Lower lobe of right lung (tissue), 2 donors: ENCODE data around the gene ITGB6. TPM values are rescaled to one million over a fixed set of nuclear protein-coding genes. Genes with fewer than 3 reads are reported as not detected.
A peak's percentile ranks its signal among the peaks of the same experiment; 100 is the strongest.

ENCODE experiments used
- ATAC-seq, 2 donors: fragments of 200-7000 bp; cut with Tn5 transposase; one replicate each; pipeline ENCODE4 v1.9.1; 2020 to 2022; ENCODE audit warnings: mild to moderate bottlenecking in 2 of 2, moderate library complexity in 2 of 2
- DNase-seq: peaks from one replicate; pipeline ENCODE4 v3.0.0-alpha.2; 2020
- H3K27ac ChIP-seq: fragments of 200-600 bp; one replicate; pipeline ENCODE4 v1.8.0; 2022
- H3K27me3 ChIP-seq: fragments of 200-600 bp; one replicate; pipeline ENCODE4 v1.8.0; 2022; ENCODE audit warnings: low read depth
- H3K36me3 ChIP-seq: fragments of 200-600 bp; one replicate; pipeline ENCODE4 v1.8.0; 2022; ENCODE audit warnings: mild to moderate bottlenecking
- H3K4me1 ChIP-seq: fragments of 200-600 bp; one replicate; pipeline ENCODE4 v1.8.0; 2022
- H3K4me3 ChIP-seq: fragments of 200-600 bp; one replicate; pipeline ENCODE4 v1.8.0; 2022; ENCODE audit warnings: mild to moderate bottlenecking
- H3K9me3 ChIP-seq: fragments of 200-600 bp; one replicate; pipeline ENCODE4 v1.8.0; 2022
- intact Hi-C: fragments of 100-400 bp; cut with DNase I; formaldehyde crosslinking; loops from one replicate; pipeline ENCODE4 v1.11.0; 2022
- total RNA-seq: library from RNA; stranded (reverse); fragmentation: NEBNext Ultra II Directional; extraction: Animal tissue kit (Norgen Biotek cat#: 25700); gene quantifications from one replicate; pipeline ENCODE4 v1.2.1, GENCODE V29; 2021
- TF ChIP-seq, protein P1 (sequence below): fragments of 200-600 bp; IDR thresholded peaks from one replicate; pipeline ENCODE4 v1.8.0; 2022; ENCODE audit warnings: antibody characterized with exemption, mild to moderate bottlenecking
- donor health status: DM: no; HTN: yes; CAD: no; lungs with severe emphysema.

Gene ITGB6
- total RNA-seq, 1 donor from 2014 or later = 65.2 TPM

DNA sequence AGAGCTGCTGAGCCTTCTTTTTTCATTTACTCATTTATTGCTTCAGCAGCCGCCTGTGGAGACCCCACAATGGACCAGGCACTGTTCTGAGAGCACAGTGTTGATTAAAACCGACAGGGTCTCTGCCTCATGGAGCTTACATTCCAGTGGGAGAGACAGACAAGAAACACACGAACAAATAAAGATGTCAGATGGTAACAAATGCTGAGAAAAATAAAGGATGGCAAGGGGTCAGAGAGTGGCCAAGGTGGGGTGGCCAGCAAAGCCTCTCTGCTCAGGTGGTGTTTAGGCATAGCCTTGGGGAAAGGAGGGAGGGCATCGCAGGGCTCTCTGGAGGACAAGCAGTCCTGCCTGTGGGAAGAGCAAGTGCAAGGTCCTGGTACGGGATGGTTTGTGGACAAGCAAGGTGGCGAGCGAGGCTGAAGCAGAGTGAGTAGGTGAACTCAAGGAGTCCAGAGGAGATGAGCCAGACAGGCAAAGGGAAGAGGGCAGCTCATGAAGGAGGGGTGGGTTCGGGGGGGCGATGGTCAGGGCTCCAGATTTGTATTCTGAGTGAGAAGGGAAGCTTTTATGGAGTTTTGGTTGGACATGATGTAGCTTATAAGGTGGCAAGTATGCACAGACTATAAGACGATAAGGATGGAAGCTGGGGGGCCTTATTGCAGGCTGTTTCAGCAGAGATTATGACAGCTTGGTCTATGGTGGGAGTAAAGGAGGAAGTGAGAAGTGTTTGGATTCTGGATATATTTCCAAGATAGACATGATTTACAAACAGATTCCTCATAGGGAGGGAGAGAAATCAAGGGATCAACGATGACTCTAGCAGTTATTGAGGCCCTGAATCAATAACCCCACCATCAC is 8.8 kb upstream of the ITGB6 start:
- H3K36me3 ChIP-seq = no peaks in the 10 kb centered on the region
- no peaks in the 10 kb centered on the region for H3K9me3 ChIP-seq
- intact Hi-C loops = no loop called here
- H3K27me3 ChIP-seq = no peaks in the 10 kb centered on the region
- peaks cover 37% of the 10 kb centered on the region for H3K4me1 ChIP-seq
- ATAC-seq = no peak
- no peak for DNase-seq
- H3K27ac ChIP-seq = peak overlapping the region; percentile 74
- no peak overlapping the region for H3K4me3 ChIP-seq
- TF ChIP-seq, protein P1, sequence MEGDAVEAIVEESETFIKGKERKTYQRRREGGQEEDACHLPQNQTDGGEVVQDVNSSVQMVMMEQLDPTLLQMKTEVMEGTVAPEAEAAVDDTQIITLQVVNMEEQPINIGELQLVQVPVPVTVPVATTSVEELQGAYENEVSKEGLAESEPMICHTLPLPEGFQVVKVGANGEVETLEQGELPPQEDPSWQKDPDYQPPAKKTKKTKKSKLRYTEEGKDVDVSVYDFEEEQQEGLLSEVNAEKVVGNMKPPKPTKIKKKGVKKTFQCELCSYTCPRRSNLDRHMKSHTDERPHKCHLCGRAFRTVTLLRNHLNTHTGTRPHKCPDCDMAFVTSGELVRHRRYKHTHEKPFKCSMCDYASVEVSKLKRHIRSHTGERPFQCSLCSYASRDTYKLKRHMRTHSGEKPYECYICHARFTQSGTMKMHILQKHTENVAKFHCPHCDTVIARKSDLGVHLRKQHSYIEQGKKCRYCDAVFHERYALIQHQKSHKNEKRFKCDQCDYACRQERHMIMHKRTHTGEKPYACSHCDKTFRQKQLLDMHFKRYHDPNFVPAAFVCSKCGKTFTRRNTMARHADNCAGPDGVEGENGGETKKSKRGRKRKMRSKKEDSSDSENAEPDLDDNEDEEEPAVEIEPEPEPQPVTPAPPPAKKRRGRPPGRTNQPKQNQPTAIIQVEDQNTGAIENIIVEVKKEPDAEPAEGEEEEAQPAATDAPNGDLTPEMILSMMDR = no peak

DNA sequence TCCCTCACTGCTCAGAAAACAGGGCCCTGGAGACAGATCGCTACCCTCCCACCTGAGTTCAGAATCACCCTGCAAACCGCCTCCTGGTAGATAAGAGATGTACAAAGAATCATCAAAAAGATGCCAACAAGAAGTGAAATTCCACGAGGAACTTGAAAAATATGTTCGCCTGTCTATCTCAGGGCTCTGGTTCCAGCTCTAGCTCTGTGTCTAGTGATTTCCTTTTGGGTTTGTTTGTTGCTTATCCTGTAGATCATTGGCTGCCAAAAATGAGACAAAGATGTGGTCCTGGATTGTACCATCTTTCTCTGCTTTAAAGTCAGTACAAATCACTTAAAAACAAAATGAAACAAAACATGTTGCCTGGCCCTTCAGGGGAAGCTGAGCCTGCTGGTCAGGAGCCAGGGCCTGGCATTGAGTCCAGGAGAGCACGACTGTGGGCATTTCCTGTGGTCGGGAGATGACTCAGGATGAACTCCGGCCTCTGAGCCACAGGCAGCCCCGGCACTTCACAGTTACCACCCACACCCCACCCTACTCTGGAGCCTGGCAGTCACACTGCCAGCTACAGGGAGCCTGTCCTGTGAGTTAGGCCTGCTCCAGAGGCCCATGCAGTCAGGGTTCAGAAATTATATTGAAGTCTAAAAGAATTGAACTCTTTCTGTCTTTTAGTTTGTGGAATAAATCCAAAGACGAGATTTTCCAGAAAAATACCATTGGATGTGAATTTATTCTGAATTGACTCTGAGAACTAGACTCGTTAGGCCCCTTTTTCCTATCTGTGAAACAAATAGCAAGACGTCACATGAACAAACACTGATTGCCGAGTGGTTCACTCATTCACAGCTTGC is 8.0 kb upstream of the ITGB6 start:
- H3K4me1 ChIP-seq = peaks cover 35% of the 10 kb centered on the region
- H3K9me3 ChIP-seq = no peaks in the 10 kb centered on the region
- no peak overlapping the region for H3K4me3 ChIP-seq
- DNase-seq (peak; percentile 81), ATAC-seq (peak; percentile 86 to 88)
- TF ChIP-seq, protein P1 = no peak
- H3K36me3 ChIP-seq = no peaks in the 10 kb centered on the region
- intact Hi-C loops = no loop called here
- H3K27ac ChIP-seq = peak overlapping the region; percentile 74
- no peaks in the 10 kb centered on the region for H3K27me3 ChIP-seq

DNA sequence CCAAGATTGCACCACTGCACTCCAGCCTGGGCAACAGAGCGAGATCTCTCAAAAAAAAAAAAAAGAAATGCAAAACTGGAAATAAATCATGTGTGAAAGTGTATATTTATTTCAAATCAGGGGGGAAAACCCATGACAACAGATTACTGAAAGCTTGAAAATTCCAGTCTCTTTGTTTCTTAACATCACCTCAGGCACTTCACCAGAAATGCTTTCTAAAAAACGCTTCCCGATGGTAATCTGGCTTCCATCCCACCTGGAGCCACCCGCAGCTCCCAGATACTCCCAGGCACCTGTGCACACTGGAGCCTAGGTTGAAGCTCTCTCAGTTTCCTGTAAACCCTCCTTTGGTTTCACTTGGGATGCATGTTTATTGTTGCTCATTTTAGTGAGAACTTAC is 7.2 kb upstream of the ITGB6 start:
- Histone ChIP-seq H3K4me3 (no peak overlapping the region), H3K27me3 (no peaks in the 10 kb centered on the region), H3K9me3 (no peaks in the 10 kb centered on the region), H3K27ac (peak overlapping the region; percentile 74), H3K4me1 (peaks cover 35% of the 10 kb centered on the region), H3K36me3 (no peaks in the 10 kb centered on the region)
- DNase-seq = no peak
- intact Hi-C loops = no loop called here
- TF ChIP-seq, protein P1 = no peak
- no peak for ATAC-seq

DNA sequence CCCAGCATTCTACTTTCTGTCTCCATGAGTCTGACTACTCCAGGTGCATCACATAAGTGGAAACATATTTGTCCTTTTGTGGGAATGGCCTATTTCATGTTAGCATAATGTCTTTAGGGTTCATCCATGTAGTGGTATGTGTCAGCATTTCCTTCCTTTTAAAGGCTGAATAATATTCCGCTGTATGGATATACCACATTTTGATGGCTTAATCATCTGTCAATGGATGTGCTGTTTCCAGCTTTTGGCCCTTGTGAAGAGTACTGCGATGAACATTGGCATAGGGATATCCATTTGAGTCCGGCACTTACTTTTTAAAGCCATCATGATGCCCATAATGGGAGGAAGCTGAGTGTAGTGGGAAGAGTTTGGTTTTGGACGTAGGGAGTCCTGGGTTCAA is 6.4 kb upstream of the ITGB6 start:
- TF ChIP-seq, protein P1 = no peak
- ATAC-seq (no peak), DNase-seq (no peak)
- Histone ChIP-seq H3K27me3 (no peaks in the 10 kb centered on the region), H3K9me3 (no peaks in the 10 kb centered on the region), H3K27ac (no peak overlapping the region), H3K4me1 (peaks cover 35% of the 10 kb centered on the region), H3K36me3 (no peaks in the 10 kb centered on the region), H3K4me3 (no peak overlapping the region)
- intact Hi-C loops = no loop called here

DNA sequence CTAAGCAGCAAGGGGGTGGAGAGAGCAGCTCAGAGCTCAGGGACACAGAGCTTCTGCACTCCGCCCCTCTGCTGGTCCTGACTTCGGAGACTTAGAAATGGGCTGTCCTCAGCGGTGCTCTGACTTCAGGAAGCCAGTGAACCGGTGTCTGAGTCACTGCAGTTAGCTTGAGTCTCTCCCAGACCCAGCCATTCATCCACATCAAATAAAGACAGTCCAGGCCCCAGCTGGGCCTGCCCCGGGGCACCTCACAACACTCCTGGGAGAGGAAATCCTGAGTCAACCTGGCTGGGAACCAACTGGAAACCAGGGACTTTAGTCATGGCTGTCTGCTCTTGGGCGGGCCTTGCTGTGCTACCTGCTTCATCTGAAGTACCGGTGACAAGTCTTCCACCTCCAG is 5.4 kb upstream of the ITGB6 start:
- DNase-seq = peak; percentile 54
- no peaks in the 10 kb centered on the region for H3K9me3 ChIP-seq
- H3K27me3 ChIP-seq = no peaks in the 10 kb centered on the region
- peak; percentile 71 to 76 for ATAC-seq
- H3K4me3 ChIP-seq = no peak overlapping the region
- intact Hi-C loops = no loop called here
- H3K4me1 ChIP-seq = peaks cover 28% of the 10 kb centered on the region
- no peak overlapping the region for H3K27ac ChIP-seq
- TF ChIP-seq, protein P1 = no peak
- H3K36me3 ChIP-seq = no peaks in the 10 kb centered on the region
